Breast epithelium (tissue), 3 donors: ENCODE measurements around the gene XCR1.

Experiments
- POLR2A ChIP-seq: fragments of 450-650 bp; IDR thresholded peaks from one replicate; pipeline ENCODE4 v1.6.1; 2016; ENCODE audit warnings: antibody characterized with exemption, mild to moderate bottlenecking, moderate library complexity
- TF ChIP-seq, protein P1 (sequence below), 3 donors: fragments of 450-650 bp; IDR thresholded peaks; one replicate each; pipeline ENCODE4 v1.5.1; 2016 to 2017; ENCODE audit warnings: antibody characterized with exemption in 3 of 3, mild to moderate bottlenecking in 3 of 3, moderate library complexity in 3 of 3

DNA sequence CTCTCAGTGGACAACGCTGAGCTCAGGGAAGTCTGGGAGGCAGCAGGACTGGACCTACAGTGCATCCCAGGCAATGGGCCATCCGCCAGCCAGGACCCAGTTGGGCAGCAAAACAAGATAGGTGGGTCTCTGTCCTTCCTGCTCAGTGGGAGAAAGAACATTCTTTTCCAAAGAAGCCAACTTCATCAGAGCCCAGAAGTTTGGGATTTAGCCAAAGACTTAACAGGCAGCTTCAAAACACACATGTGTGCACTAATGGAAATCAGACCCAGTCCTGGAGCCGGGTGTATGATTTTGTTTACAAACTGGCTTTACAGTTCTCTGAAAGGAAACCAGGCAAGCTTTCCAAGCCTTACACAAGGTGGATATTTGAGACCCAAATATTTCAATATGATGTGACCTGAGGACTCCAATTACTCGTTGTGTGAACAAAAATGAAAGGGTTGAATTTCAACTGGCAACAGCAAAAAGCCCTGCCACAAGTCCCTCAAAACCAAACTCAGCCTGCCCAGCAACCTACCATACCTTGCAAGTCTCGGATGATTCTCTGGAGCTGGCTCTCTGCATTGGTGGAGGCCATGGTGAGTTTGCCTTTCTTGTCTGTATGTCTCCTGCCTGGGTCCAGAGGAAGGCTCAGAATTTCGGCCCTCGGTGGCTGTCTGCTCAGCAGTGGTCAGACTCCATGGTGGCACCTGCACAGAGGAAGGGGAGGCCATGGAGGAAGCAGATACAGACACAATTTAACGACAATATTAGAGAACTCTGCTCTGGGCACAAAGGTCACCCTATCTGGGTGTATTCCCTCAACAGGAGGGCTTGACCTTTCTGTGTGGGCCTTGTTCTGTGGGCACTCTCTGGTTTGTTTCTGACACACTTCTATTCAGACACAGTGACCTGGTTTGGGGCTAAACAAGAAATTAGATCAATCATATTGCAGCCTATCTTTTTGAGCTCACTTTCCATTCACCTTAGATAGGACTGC, 42.7 kb downstream of the XCR1 start:
- TF ChIP-seq, protein P1, sequence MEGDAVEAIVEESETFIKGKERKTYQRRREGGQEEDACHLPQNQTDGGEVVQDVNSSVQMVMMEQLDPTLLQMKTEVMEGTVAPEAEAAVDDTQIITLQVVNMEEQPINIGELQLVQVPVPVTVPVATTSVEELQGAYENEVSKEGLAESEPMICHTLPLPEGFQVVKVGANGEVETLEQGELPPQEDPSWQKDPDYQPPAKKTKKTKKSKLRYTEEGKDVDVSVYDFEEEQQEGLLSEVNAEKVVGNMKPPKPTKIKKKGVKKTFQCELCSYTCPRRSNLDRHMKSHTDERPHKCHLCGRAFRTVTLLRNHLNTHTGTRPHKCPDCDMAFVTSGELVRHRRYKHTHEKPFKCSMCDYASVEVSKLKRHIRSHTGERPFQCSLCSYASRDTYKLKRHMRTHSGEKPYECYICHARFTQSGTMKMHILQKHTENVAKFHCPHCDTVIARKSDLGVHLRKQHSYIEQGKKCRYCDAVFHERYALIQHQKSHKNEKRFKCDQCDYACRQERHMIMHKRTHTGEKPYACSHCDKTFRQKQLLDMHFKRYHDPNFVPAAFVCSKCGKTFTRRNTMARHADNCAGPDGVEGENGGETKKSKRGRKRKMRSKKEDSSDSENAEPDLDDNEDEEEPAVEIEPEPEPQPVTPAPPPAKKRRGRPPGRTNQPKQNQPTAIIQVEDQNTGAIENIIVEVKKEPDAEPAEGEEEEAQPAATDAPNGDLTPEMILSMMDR (IDR thresholded peaks at IDR 0.05), result no peak
- no peak for TF ChIP-seq POLR2A
